Adrenal gland (tissue), 5 donors: ENCODE data around the gene CRHBP.

Experiments used
- CTCF ChIP-seq, 6 experiments: fragments of 450-650 bp in 4 of 6; fragments of 200-600 bp in 2 of 6; sonication (generic) in 1 of 6; IDR thresholded peaks; 1 replicate in 5 of 6; 2 replicates in 1 of 6; pipeline versions ENCODE4 v1.5.1 to v1.8.0; 2016 to 2021; ENCODE audit warnings: antibody characterized with exemption in 6 of 6, mild to moderate bottlenecking in 2 of 6, moderate library complexity in 1 of 6
- POLR2A ChIP-seq, 2 donors: fragments of 450-650 bp; IDR thresholded peaks; one replicate each; pipeline ENCODE4 v1.6.1; 2017; ENCODE audit warnings: antibody characterized with exemption in 2 of 2, mild to moderate bottlenecking in 2 of 2, moderate library complexity in 1 of 2
- donor health status: DM: no; HTN: no; CAD: no.

GRCh38 chr5:76946090-76946489 lies 6.8 kb upstream of the CRHBP start:
- no peak for TF ChIP-seq CTCF (IDR thresholded peaks at IDR 0.05)
- TF ChIP-seq POLR2A (IDR thresholded peaks at IDR 0.05), result no peak
